Mesangial cell (primary cell): ENCODE data around the gene MT1F. TPM values are rescaled to one million over a fixed set of nuclear protein-coding genes. Genes with fewer than 3 reads are reported as not detected.

ENCODE experiments used
- total RNA-seq: library from RNA; depleted of rRNA; stranded (reverse); fragments of >200 nt; gene quantifications from 2 replicates; pipeline ENCODE4 v1.2.3, GENCODE V29; 2015

Gene MT1F
- total RNA-seq, result 12.9 and 25.0 TPM in 2 replicates

GRCh38 chr16:56657555-56658326, at the start of gene MT1F:
Gene MT1F (plus strand): TSS chr16:56657959. CDS start chr16:56658059, 100 bp downstream.

GRCh38 chr16:56608043-56608875, 49.5 kb upstream of the MT1F start, which contains the start of gene MT2A:
Gene MT2A (plus strand): TSS chr16:56608584. CDS start chr16:56608656, 72 bp downstream.

GRCh38 chr16:56625140-56625942, 32.4 kb upstream of the MT1F start, which contains the start of gene MT1E:
Gene MT1E (plus strand): TSS chr16:56625781. CDS start chr16:56625852, 71 bp downstream.

GRCh38 chr16:56632156-56632847, 25.5 kb upstream of the MT1F start, which contains the start of gene MT1M:
Gene MT1M (plus strand): TSS chr16:56632659. CDS start chr16:56632732, 73 bp downstream.

GRCh38 chr16:56637814-56638750, 19.7 kb upstream of the MT1F start, which contains the start of gene MT1A:
Gene MT1A (plus strand): TSS chr16:56638666. CDS start chr16:56638739, 73 bp downstream.

GRCh38 chr16:56651586-56651985, 6.2 kb upstream of the MT1F start, which contains the start of gene MT1B:
Gene MT1B (plus strand): TSS chr16:56651886. CDS start chr16:56651954, 68 bp downstream.

GRCh38 chr16:56667581-56668571, 10.1 kb downstream of the MT1F start, which contains the start of gene MT1G:
Gene MT1G (minus strand): TSS chr16:56668065. CDS start chr16:56667993, 72 bp downstream.

GRCh38 chr16:56669005-56669839, 11.5 kb downstream of the MT1F start, which contains the start of gene MT1H:
Gene MT1H (plus strand): TSS chr16:56669814. CDS start chr16:56669885, 71 bp downstream.

GRCh38 chr16:56681939-56682702, 24.4 kb downstream of the MT1F start, which contains the start of gene MT1X:
Gene MT1X (plus strand): TSS chr16:56682470. CDS start chr16:56682541, 71 bp downstream.

Other genes starting within 250 kb of the MT1F start
- 108 and 120 TPM in 2 replicates for gene AMFR, start 232.4 kb upstream of the MT1F start, total RNA-seq
- gene NUDT21, start 206.6 kb upstream of the MT1F start, total RNA-seq, result 31.3 and 47.4 TPM in 2 replicates
- gene OGFOD1, start 206.4 kb upstream of the MT1F start, total RNA-seq, result 12.8 and 25.1 TPM in 2 replicates
- 13.2 and 37.6 TPM in 2 replicates for gene BBS2, start 137.9 kb upstream of the MT1F start, total RNA-seq
- not detected in 2 replicates for gene MT4, start 92.9 kb upstream of the MT1F start, total RNA-seq
- gene MT3, start 68.4 kb upstream of the MT1F start, total RNA-seq, result not detected in 2 replicates
- 491 and 2,036 TPM in 2 replicates for gene MT2A, start 49.4 kb upstream of the MT1F start, total RNA-seq
- gene MT1E, start 32.2 kb upstream of the MT1F start, total RNA-seq, result 530 and 533 TPM in 2 replicates
- gene MT1M, start 25.3 kb upstream of the MT1F start, total RNA-seq, result 5.6 and 8.5 TPM in 2 replicates
- 7.4 and 8.3 TPM in 2 replicates for gene MT1A, start 19.3 kb upstream of the MT1F start, total RNA-seq
- not detected in 2 replicates for gene MT1B, start 6.1 kb upstream of the MT1F start, total RNA-seq
- gene MT1G, start 10.1 kb downstream of the MT1F start, total RNA-seq, result 93.4 TPM in 1 of 2 replicates, not detected in the other
- gene MT1H, start 11.9 kb downstream of the MT1F start, total RNA-seq, result 8.6 TPM in 1 of 2 replicates, not detected in the other
- 74.6 and 80.4 TPM in 2 replicates for gene MT1X, start 24.5 kb downstream of the MT1F start, total RNA-seq
- 45.5 and 96.0 TPM in 2 replicates for gene NUP93, start 72.2 kb downstream of the MT1F start, total RNA-seq
- not detected in 2 replicates for gene SLC12A3, start 207.2 kb downstream of the MT1F start, total RNA-seq